GM23338 (cell line): ENCODE results near the gene RAB41. TPM values are rescaled to one million over a fixed set of nuclear protein-coding genes. Genes with fewer than 3 reads are reported as not detected.

Experiments used
- ATAC-seq: fragments of 200-7000 bp; cut with Tn5 transposase; 3 replicates; pipeline ENCODE4 v1.9.1; 2020
- DNase-seq: peaks from one replicate; pipeline ENCODE4 v3.0.0-alpha.2; 2015; ENCODE audit warnings: low spot score
- H2AFZ ChIP-seq: fragments of 200-600 bp; sonication (generic); 2 replicates; pipeline ENCODE4 v1.8.0; 2016; ENCODE audit warnings: antibody characterized with exemption, mild to moderate bottlenecking, moderate library complexity
- H3F3A ChIP-seq: fragments of 200-600 bp; sonication (generic); replicated peaks from 2 replicates; pipeline ENCODE4 v1.8.0; 2017; ENCODE audit warnings: antibody characterized with exemption, mixed run types, low read depth
- H3K27ac ChIP-seq: fragments of 200-600 bp; sonication (generic); 2 replicates; pipeline ENCODE4 v1.6.1; 2016; ENCODE audit warnings: low read depth
- H3K27me3 ChIP-seq: fragments of 200-600 bp; sonication (generic); 2 replicates; pipeline ENCODE4 v1.8.0; 2016; ENCODE audit warnings: mild to moderate bottlenecking, mixed run types, moderate library complexity; ENCODE audit not compliant: insufficient read depth
- H3K36me3 ChIP-seq: fragments of 200-600 bp; sonication (generic); 2 replicates; pipeline ENCODE4 v1.8.0; 2016; ENCODE audit warnings: mild to moderate bottlenecking; ENCODE audit not compliant: insufficient read depth
- H3K4me1 ChIP-seq: fragments of 200-600 bp; sonication (generic); 2 replicates; pipeline ENCODE4 v1.8.0; 2016; ENCODE audit warnings: mild to moderate bottlenecking, moderate library complexity; ENCODE audit not compliant: insufficient read depth
- H3K4me2 ChIP-seq: fragments of 200-600 bp; sonication (generic); 2 replicates; pipeline ENCODE4 v1.7.1; 2017; ENCODE audit warnings: mixed run types
- H3K4me3 ChIP-seq: fragments of 200-600 bp; sonication (generic); 2 replicates; pipeline ENCODE4 v1.6.1; 2016; ENCODE audit warnings: mixed run types
- H3K79me2 ChIP-seq: fragments of 200-600 bp; sonication (generic); replicated peaks from 2 replicates; pipeline ENCODE4 v1.8.0; 2017; ENCODE audit warnings: mild to moderate bottlenecking; ENCODE audit not compliant: insufficient read depth
- H3K9me2 ChIP-seq: fragments of 200-600 bp; sonication (generic); 2 replicates; pipeline ENCODE4 v1.8.0; 2017; ENCODE audit not compliant: insufficient read depth
- H4K20me1 ChIP-seq: fragments of 200-600 bp; sonication (generic); replicated peaks from 2 replicates; pipeline ENCODE4 v1.8.0; 2017; ENCODE audit warnings: mild to moderate bottlenecking; ENCODE audit not compliant: insufficient read depth
- H3K27ac Mint-ChIP-seq: 2 replicates; pipeline ENCODE4 v1.8.0; 2020; ENCODE audit warnings: inconsistent platforms, mild to moderate bottlenecking, moderate library complexity, mixed read lengths
- H3K27me3 Mint-ChIP-seq: 3 replicates; pipeline ENCODE4 v1.8.0; 2022; ENCODE audit warnings: low read depth, mild to moderate bottlenecking, moderate library complexity, mixed read lengths, inconsistent platforms; ENCODE audit not compliant: insufficient read depth, poor library complexity
- H3K36me3 Mint-ChIP-seq: 3 replicates; pipeline ENCODE4 v1.8.0; 2021; ENCODE audit warnings: low read depth, mild to moderate bottlenecking, inconsistent platforms, moderate library complexity, mixed read lengths
- H3K4me1 Mint-ChIP-seq: 3 replicates; pipeline ENCODE4 v1.8.0; 2020; ENCODE audit warnings: mild to moderate bottlenecking, inconsistent platforms, mixed read lengths
- H3K4me3 Mint-ChIP-seq: 3 replicates; pipeline ENCODE4 v1.8.0; 2021; ENCODE audit warnings: moderate library complexity, mild to moderate bottlenecking, inconsistent platforms, mixed read lengths
- H3K9me3 Mint-ChIP-seq: 3 replicates; pipeline ENCODE4 v1.8.0; 2020; ENCODE audit warnings: moderate library complexity, mild to moderate bottlenecking, inconsistent platforms, mixed read lengths
- CREB1 ChIP-seq: fragments of 250-450 bp; sonication (Bioruptor Pico); IDR thresholded peaks from 2 replicates; pipeline ENCODE4 v1.5.0; 2020; ENCODE audit warnings: low read depth, mild to moderate bottlenecking, moderate library complexity
- CTCF ChIP-seq, 2 experiments: fragments of 200-600 bp in 1 of 2; sonication (generic) in 1 of 2; conservative IDR thresholded peaks; 2 replicates each; pipeline versions ENCODE4 v1.5.1 to v1.6.1; 2016 to 2017; ENCODE audit warnings: antibody characterized with exemption in 2 of 2, low read depth in 2 of 2, mild to moderate bottlenecking in 2 of 2, moderate library complexity in 1 of 2
- ETS1 ChIP-seq: IDR thresholded peaks from 2 replicates; pipeline ENCODE4 v1.6.1; 2016; ENCODE audit warnings: antibody characterized with exemption
- EZH2 ChIP-seq: fragments of 200-600 bp; sonication (generic); IDR thresholded peaks from one replicate; pipeline ENCODE4 v1.8.0; 2017; ENCODE audit warnings: antibody characterized with exemption, mild to moderate bottlenecking, low read depth; ENCODE audit not compliant: unreplicated experiment
- EZH2phosphoT487 ChIP-seq: fragments of 200-600 bp; sonication (generic); IDR thresholded peaks from one replicate; pipeline ENCODE4 v1.8.1; 2018; ENCODE audit warnings: antibody characterized with exemption; ENCODE audit not compliant: unreplicated experiment
- JUNB ChIP-seq: IDR thresholded peaks from one replicate; pipeline ENCODE4 v1.6.1; 2016; ENCODE audit warnings: antibody characterized with exemption; ENCODE audit not compliant: unreplicated experiment
- NANOG ChIP-seq: IDR thresholded peaks from 2 replicates; pipeline ENCODE4 v1.6.1; 2016; ENCODE audit warnings: antibody characterized with exemption, borderline replicate concordance
- POLR2AphosphoS5 ChIP-seq: IDR thresholded peaks from 2 replicates; pipeline ENCODE4 v1.6.1; 2016; ENCODE audit warnings: antibody characterized with exemption, low read depth
- REST ChIP-seq: IDR thresholded peaks from one replicate; pipeline ENCODE4 v1.6.1; 2018; ENCODE audit warnings: antibody characterized with exemption; ENCODE audit not compliant: unreplicated experiment
- STAT1 ChIP-seq: IDR thresholded peaks from one replicate; pipeline ENCODE4 v1.6.1; 2016; ENCODE audit warnings: antibody characterized with exemption; ENCODE audit not compliant: unreplicated experiment
- ZNF114 ChIP-seq: fragments of 250-450 bp; sonication (Bioruptor Pico); IDR thresholded peaks from 2 replicates; pipeline ENCODE4 v1.5.0; 2020; ENCODE audit warnings: mild to moderate bottlenecking, moderate library complexity
- ZNF331 ChIP-seq: fragments of 250-450 bp; sonication (Bioruptor Pico); IDR thresholded peaks from 2 replicates; pipeline ENCODE4 v1.5.0; 2020; ENCODE audit warnings: low read depth, mild to moderate bottlenecking, moderate library complexity
- ZNF462 ChIP-seq: fragments of 250-450 bp; sonication (Bioruptor Pico); IDR thresholded peaks from 2 replicates; pipeline ENCODE4 v1.5.0; 2020; ENCODE audit warnings: mild to moderate bottlenecking, moderate library complexity
- long read RNA-seq: library from polyadenylated mRNA; unstranded; transcript quantifications from one replicate; pipeline ENCODE4 v2.0.0, GENCODE V29; 2020; ENCODE audit not compliant: unreplicated experiment
- polyA plus RNA-seq: library from polyadenylated mRNA; unstranded; fragments of >200 nt; fragmentation: Nextera tagmentation; extraction: Ambion mirVana; gene quantifications from 2 replicates; pipeline ENCODE4 v1.2.1, GENCODE V29; 2016
- total RNA-seq: library from RNA; depleted of rRNA; stranded (reverse); fragments of >200 nt; shearing (Covaris generic); gene quantifications from 2 replicates; pipeline ENCODE4 v1.2.3, GENCODE V29; 2014; rRNA removed

RAB41 gene
- total RNA-seq (not detected in 2 replicates), polyA plus RNA-seq (not detected in 2 replicates)
- long read RNA-seq = 0 reads

- Histone ChIP-seq H3K4me2 (no peak within 1 kb of the TSS), H3K4me3 (no peak within 1 kb of the TSS), H3K36me3 (no peaks in the 10 kb centered on the region), H3K27me3 (no peaks in the 10 kb centered on the region), H3K4me1 (no peaks in the 10 kb centered on the region), H3K79me2 (no peaks in the 10 kb centered on the region), H3K27ac (no peak within 1 kb of the TSS), H3F3A (no peaks in the 10 kb centered on the region), H4K20me1 (no peaks in the 10 kb centered on the region), H3K9me2 (no peaks in the 10 kb centered on the region), H2AFZ (no peak within 1 kb of the TSS)
- TF ChIP-seq STAT1 (no peak), REST (no peak), ETS1 (no peak), ZNF114 (CRISPR knock-in tag) (no peak), JUNB (no peak), CTCF (conservative IDR thresholded peaks at IDR 0.05; ENCODE audit: low read depth in 2 of 2) (no peak), NANOG (no peak), EZH2 (no peak), ZNF331 (CRISPR knock-in tag) (no peak), EZH2phosphoT487 (no peak), POLR2AphosphoS5 (no peak), CREB1 (CRISPR knock-in tag) (no peak), ZNF462 (no peak)
- DNase-seq (no peak), ATAC-seq (no peak)
- H3K4me3 Mint-ChIP-seq = no peak within 1 kb of the TSS
- H3K27ac Mint-ChIP-seq = no peak within 1 kb of the TSS
- peaks cover 2% of the 10 kb centered on the region for H3K27me3 Mint-ChIP-seq
- H3K4me1 Mint-ChIP-seq = no peaks in the 10 kb centered on the region
- H3K9me3 Mint-ChIP-seq = no peaks in the 10 kb centered on the region; the same call in 2 of the 3 replicates
- H3K36me3 Mint-ChIP-seq = peaks cover 5% of the 10 kb centered on the region; the same call in 2 of the 3 replicates
Observed at GRCh38 chrX:70281951-70282350, at the start of gene RAB41. Gene RAB41, plus strand, starts transcription at chrX:70282172. Its CDS starts 46 bp downstream, at chrX:70282218.
